GM12878 (cell line): ENCODE data around the gene RAD51B. TPM values are rescaled to one million over a fixed set of nuclear protein-coding genes. Genes with fewer than 3 reads are reported as not detected.

Experiments
- ATAC-seq: fragments of 200-7000 bp; cut with Tn5 transposase; 3 replicates; pipeline ENCODE4 v1.9.1; 2020; ENCODE audit warnings: mild to moderate bottlenecking, moderate library complexity
- BruUV-seq: library from RNA; stranded (reverse); fragments of 400-500 nt; replicated peaks from 2 replicates; lab custom pipeline; 2021; lab: Mats Ljungman, UMichigan
- CTCF ChIA-PET: fragments of 300-600 bp; sonication (Branson Sonifier 250); formaldehyde crosslinking; extraction: SDS; loops from one replicate; lab custom pipeline; 2021; ENCODE audit warnings: inconsistent platforms; lab: Yijun Ruan, JAX
- POLR2A ChIA-PET: fragments of 350-600 bp; formaldehyde crosslinking; extraction: SDS; loops from one replicate; lab custom pipeline; 2021; ENCODE audit warnings: inconsistent platforms; lab: Charles Lee
- RAD21 ChIA-PET: fragments of 300-600 bp; sonication (Branson Sonifier 250); formaldehyde crosslinking; loops from one replicate; lab custom pipeline; 2023; ENCODE audit warnings: antibody characterized with exemption; ENCODE audit not compliant: unreplicated experiment; lab: Charles Lee
- SMC1A ChIA-PET: fragments of 300-600 bp; sonication (Branson Sonifier 250); formaldehyde crosslinking; loops from one replicate; lab custom pipeline; 2023; ENCODE audit not compliant: unreplicated experiment, uncharacterized antibody; lab: Charles Lee
- DNase-seq: peaks from one replicate; pipeline ENCODE4 v3.0.0-alpha.2; 2011; ENCODE audit warnings: low read depth, low spot score
- FAIRE-seq: peaks from 3 replicates; lab custom pipeline; 2011; peaks lifted over from hg19 to GRCh38; lab: Jason Lieb, UNC
- H2AFZ ChIP-seq: 2 replicates; pipeline ENCODE4 v1.6.0; 2011; ENCODE audit warnings: low read depth, low read length, control low read depth; ENCODE audit not compliant: control insufficient read depth
- H3K27ac ChIP-seq: 2 replicates; pipeline ENCODE4 v1.5.1; 2011; ENCODE audit warnings: control low read depth; ENCODE audit not compliant: control insufficient read depth, insufficient read depth
- H3K27me3 ChIP-seq, 2 experiments: replicated peaks in 1 of 2; 2 replicates each; pipeline versions ENCODE4 v1.6.0 to v1.6.1; 2011; ENCODE audit warnings: low read length in 1 of 2; ENCODE audit not compliant: control insufficient read depth in 2 of 2, insufficient read depth in 2 of 2
- H3K36me3 ChIP-seq, 2 experiments: 2 replicates each; pipeline ENCODE4 v1.5.1; 2011; ENCODE audit warnings: low read length in 1 of 2; ENCODE audit not compliant: control insufficient read depth in 2 of 2, insufficient read depth in 2 of 2
- H3K4me1 ChIP-seq: 2 replicates; pipeline ENCODE4 v1.6.1; 2011; ENCODE audit warnings: mild to moderate bottlenecking, low read length, moderate library complexity, mixed read lengths; ENCODE audit not compliant: control insufficient read depth, insufficient read depth
- H3K4me2 ChIP-seq: 2 replicates; pipeline ENCODE4 v1.6.0; 2011; ENCODE audit warnings: control low read depth; ENCODE audit not compliant: control insufficient read depth, insufficient read depth
- H3K4me3 ChIP-seq: fragments of 200-600 bp; sonication (generic); 2 replicates; pipeline ENCODE4 v1.5.1; 2016
- H3K79me2 ChIP-seq: 2 replicates; pipeline ENCODE4 v1.6.0; 2011; ENCODE audit warnings: low read length; ENCODE audit not compliant: control insufficient read depth, insufficient read depth
- H3K9ac ChIP-seq: 2 replicates; pipeline ENCODE4 v1.8.0; 2011; ENCODE audit warnings: low read length, control low read depth, mixed read lengths; ENCODE audit not compliant: control insufficient read depth, insufficient read depth
- H3K9me3 ChIP-seq: replicated peaks from 3 replicates; pipeline ENCODE4 v1.5.1; 2011; ENCODE audit warnings: mild to moderate bottlenecking, low read length; ENCODE audit not compliant: control insufficient read depth, insufficient read depth
- H4K20me1 ChIP-seq: 2 replicates; pipeline ENCODE4 v1.6.0; 2011; ENCODE audit not compliant: control insufficient read depth, insufficient read depth
- NR2F1 ChIP-seq: fragments of 450-650 bp; conservative IDR thresholded peaks from 2 replicates; pipeline ENCODE4 v1.6.1; 2017; ENCODE audit warnings: mild to moderate bottlenecking
- WGBS: methylation state at CpG from one replicate; pipeline ENCODE4 v1.1.6; 2016; ENCODE audit warnings: low lambda C conversion rate; ENCODE audit not compliant: insufficient replicate concordance, insufficient coverage; ENCODE audit errors: missing lambda C conversion rate; 5-methylcytosine and 5-hydroxymethylcytosine counted together
- in situ Hi-C: fragments of 300-500 bp; cut with MboI; formaldehyde crosslinking; loops from 9 replicates; pipeline ENCODE4 v1.14.3; 2018; ENCODE audit warnings: mixed read lengths
- intact Hi-C: fragments of 100-400 bp; cut with micrococcal nuclease; formaldehyde crosslinking; loops from one replicate; pipeline ENCODE4 v1.14.2; 2022; ENCODE audit not compliant: unreplicated experiment
- polyA plus RNA-seq, 11 experiments: library from polyadenylated mRNA; depleted of rRNA in 4 of 11; unstranded in 6 of 11; stranded (reverse) in 5 of 11; fragments of >200 nt; fragmentation: Nextera tagmentation in 4 of 11; fragmentation: Illumina TruSeq in 1 of 11; extraction: Ambion mirVana in 4 of 11; extraction: Trizol in 1 of 11; gene quantifications; 1 replicate in 1 of 11; 2 replicates in 10 of 11; pipeline versions ENCODE4 v1.2.1 to v1.2.3, GENCODE V29; 2011 to 2016; ENCODE audit warnings: inconsistent platforms in 2 of 11, missing spikeins in 2 of 11, low read depth in 1 of 11
- total RNA-seq, 4 experiments: library from RNA; depleted of rRNA in 3 of 4; stranded (reverse); fragments of >200 nt in 3 of 4; fragmentation: Illumina TruSeq in 1 of 4; extraction: Trizol in 1 of 4; gene quantifications; 2 replicates each; pipeline versions ENCODE4 v1.2.1 to v1.2.3, GENCODE V29; 2013 to 2021
- TF ChIP-seq, protein P1 (sequence below): fragments of 450-650 bp; IDR thresholded peaks from 2 replicates; pipeline ENCODE4 v1.6.1; 2016; ENCODE audit warnings: mild to moderate bottlenecking

The RAD51B gene
- total and polyA plus RNA-seq, 10 of the 15 experiments (the other 5 are each of a cell fraction or from before 2014, with no cell fraction given), result 9.8 to 26.8 (median 21.3) TPM

DNA sequence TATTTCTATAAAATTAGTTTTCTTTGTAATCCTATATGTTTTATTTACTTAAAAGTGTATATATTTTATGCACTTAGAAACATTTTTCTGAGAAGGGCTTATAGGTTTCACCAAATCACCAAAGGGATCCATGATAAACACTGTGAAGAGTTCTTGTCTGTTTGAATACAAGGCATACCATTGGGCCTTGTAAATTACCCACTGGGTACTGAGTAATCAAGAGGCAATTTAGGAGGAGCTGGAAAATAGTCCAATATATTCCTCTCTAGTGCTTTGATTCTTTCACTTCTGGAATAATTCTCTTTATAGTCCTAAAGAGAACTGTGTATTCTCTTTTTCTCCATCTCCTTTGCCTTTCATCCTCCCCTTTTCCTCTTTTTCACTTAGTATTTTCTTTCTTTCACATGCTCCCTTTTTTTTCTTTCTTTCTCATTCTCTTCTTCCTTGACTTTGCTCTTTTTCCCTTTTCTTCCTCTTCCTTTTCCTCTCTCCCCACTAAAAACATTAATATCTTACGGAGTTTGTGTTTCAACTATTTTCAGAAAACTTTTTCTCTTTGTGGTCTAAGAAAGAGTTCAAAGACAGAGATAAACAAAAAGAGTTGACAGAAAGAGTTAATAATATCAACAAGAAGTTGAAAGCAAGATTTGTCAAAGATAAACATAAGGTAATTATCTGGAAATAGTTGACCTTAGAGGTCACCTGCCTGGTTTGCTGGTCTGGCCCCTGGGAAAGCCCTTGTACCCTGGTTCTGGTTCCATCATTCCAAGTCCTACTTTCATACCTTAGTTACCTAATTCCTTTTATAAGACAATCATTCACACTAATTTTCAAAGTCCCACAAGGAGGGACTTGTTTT, 435.3 kb downstream of the RAD51B start:
- BruUV-seq, result no TSS peak
- no peaks in the 10 kb centered on the region for H3K36me3 ChIP-seq
- H3K4me3 ChIP-seq, result no peak overlapping the region
- DNase-seq, result no peak
- no peak for FAIRE-seq
- ChIA-PET POLR2A (interaction anchor here (1.0 to 2.2 kb wide), 2 partner anchors 12 to 16 kb away, joined by 4 read pairs; no protein-coding TSS in a partner anchor), SMC1A (interaction anchor here (0.8 to 13.5 kb wide), 19 partner anchors 12 to 565 kb away, joined by 3 to 314 read pairs (median 9); no protein-coding TSS in a partner anchor), CTCF (interaction anchor here (0.7 to 11.1 kb wide), 5 partner anchors 14 to 564 kb away, joined by 3 to 310 read pairs (median 143); no protein-coding TSS in a partner anchor), RAD21 (interaction anchor here (1.1 to 15.6 kb wide), 11 partner anchors 14 to 589 kb away, joined by 3 to 292 read pairs (median 87); partner anchors contain the start of gene ZFP36L1)
- no peak overlapping the region for H3K4me2 ChIP-seq
- in situ Hi-C loops (loop anchor here (10.0 kb wide), 1 partner anchor 430 kb away; no protein-coding TSS in a partner anchor), intact Hi-C loops (no loop called here)
- no peaks in the 10 kb centered on the region for H3K79me2 ChIP-seq
- no peaks in the 10 kb centered on the region for H3K27me3 ChIP-seq
- no peak overlapping the region for H3K27ac ChIP-seq
- WGBS, result 100% methylated on average over 1 of the region's 1 CpG
- H4K20me1 ChIP-seq, result no peaks in the 10 kb centered on the region
- no peaks in the 10 kb centered on the region; the same call in 2 of the 3 replicates for H3K9me3 ChIP-seq
- TF ChIP-seq NR2F1, result peak; percentile 33; the same call in 1 of the 2 replicates
- TF ChIP-seq, protein P1, sequence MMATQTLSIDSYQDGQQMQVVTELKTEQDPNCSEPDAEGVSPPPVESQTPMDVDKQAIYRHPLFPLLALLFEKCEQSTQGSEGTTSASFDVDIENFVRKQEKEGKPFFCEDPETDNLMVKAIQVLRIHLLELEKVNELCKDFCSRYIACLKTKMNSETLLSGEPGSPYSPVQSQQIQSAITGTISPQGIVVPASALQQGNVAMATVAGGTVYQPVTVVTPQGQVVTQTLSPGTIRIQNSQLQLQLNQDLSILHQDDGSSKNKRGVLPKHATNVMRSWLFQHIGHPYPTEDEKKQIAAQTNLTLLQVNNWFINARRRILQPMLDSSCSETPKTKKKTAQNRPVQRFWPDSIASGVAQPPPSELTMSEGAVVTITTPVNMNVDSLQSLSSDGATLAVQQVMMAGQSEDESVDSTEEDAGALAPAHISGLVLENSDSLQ, result no peak
- H3K9ac ChIP-seq, result no peak overlapping the region
- no peak for ATAC-seq
- H3K4me1 ChIP-seq, result peaks cover 20% of the 10 kb centered on the region
- H2AFZ ChIP-seq, result no peak overlapping the region
